Stimulated activated naive CD4-positive, alpha-beta T cell (primary cell): ENCODE data around the gene PDSS2.

Experiments
- DNase-seq, 6 experiments: peaks; one replicate each; lab custom pipeline; 2025; lab: John Stamatoyannopoulos, UW

Gene PDSS2

GRCh38 chr6:107361753-107362604 is 97.4 kb downstream of the PDSS2 start:
- no peak for DNase-seq

- no peak for DNase-seq
Observed at GRCh38 chr6:107360476-107360875, 98.9 kb downstream of the PDSS2 start.

DNA sequence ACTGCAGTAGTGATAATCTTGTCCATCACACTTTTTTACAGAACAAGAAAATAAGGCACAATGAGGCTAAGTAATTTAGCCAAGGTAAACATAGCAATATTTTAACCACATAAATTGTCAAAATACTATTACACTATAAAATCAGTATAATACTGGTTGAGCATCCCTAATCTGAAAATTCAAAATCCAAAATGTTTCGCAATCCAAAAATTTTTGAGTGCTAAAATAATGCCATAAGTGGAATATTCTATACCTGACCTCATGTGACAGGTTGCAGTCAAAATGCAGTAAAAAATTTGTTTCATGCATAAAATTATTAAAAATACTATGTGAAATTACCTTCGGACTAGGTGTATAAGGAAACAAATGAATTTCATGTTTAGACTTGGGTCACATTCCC is 101.5 kb downstream of the PDSS2 start:
- no peak for DNase-seq

GRCh38 chr6:107357031-107357430 is 102.3 kb downstream of the PDSS2 start:
- no peak for DNase-seq

- DNase-seq = no peak
Observed at GRCh38 chr6:107355659-107356058, 103.7 kb downstream of the PDSS2 start.

DNA sequence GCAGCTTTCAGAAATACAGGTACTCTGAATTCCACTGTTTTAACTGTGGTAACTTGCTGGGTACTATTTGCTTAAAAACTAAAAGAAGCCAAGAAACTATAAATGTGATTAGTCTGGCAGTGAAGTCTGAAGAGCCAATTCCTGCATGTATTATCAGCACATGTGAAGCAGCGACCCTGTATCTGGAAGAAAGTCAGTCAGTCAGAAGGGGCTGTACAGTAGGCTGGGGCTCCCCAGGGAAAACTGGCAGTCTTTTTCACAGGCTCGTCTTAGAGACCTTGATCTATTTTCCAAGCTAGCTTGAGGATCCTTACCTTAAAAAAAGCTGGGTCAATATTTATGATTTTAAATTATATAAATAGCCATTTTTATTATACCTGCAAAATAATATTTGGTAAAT is 104.9 kb downstream of the PDSS2 start:
- no peak for DNase-seq

GRCh38 chr6:107353773-107354382 is 105.5 kb downstream of the PDSS2 start:
- no peak for DNase-seq

DNA sequence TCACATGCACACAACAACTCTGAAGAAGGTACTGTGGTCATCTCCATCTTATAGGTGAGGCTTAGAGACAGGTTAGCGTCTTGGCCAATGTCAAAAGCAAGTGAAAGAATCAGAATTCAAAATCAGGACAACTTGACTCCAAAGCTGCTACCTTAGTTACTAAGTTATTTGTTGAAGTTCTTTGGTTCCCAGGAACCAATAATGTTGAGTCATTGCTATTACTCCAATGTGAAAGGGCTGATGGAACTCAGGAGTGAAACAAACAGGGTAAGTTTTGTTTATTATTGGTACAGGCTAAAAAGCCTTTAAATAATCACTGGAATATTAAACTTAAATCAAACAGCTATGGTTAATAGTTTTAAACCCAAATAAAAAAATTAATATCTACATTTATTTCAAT is 111.1 kb downstream of the PDSS2 start:
- DNase-seq = no peak

DNA sequence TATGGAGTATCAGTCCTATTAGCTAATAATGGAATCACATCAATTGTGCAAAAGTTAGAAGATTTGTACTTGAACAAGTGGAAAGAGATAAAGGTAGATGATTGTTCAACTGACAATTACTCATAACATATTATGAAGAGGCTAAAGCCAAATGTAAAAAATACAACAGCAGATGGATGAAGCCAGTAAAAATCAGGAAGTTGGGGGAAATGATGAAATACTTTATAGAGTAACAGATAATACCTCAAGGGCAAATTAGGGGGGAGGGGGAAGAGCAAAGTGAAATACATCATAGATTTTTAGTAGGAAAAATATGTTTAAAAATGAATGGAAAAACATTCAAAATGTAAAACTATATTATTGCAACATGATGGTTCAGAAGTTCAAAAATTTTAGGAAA is 114.0 kb downstream of the PDSS2 start:
- no peak for DNase-seq

- DNase-seq = no peak
Observed at GRCh38 chr6:107344981-107345380, 114.4 kb downstream of the PDSS2 start.

- no peak for DNase-seq
Observed at GRCh38 chr6:107344383-107344782, 115.0 kb downstream of the PDSS2 start.

- no peak for DNase-seq
Observed at GRCh38 chr6:107342144-107342543, 117.2 kb downstream of the PDSS2 start.

GRCh38 chr6:107340881-107341280 is 118.5 kb downstream of the PDSS2 start:
- no peak for DNase-seq

- DNase-seq = no peak
Observed at GRCh38 chr6:107337191-107337741, 122.1 kb downstream of the PDSS2 start.

DNA sequence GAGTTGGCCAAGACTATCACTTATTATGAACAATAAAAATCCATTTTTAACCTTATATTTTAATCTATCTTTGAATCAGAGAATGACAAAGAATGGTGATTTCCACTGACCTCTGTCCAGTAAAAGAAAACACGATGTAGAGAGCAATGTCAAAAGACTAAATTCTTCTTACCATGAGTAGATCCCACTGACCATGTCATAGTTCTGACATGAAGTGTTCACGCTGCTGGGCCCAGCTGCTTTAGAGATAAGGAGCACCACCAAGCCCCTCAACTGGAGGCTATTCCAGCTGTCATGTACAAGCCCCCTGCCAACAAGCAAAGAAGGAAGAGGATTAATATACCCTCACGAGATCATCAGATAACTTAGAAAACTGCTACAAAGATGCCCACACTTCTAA is 125.3 kb downstream of the PDSS2 start:
- no peak for DNase-seq

GRCh38 chr6:107333491-107333890 is 125.9 kb downstream of the PDSS2 start:
- no peak for DNase-seq

- DNase-seq = no peak
Observed at GRCh38 chr6:107331409-107332386, 127.7 kb downstream of the PDSS2 start.

DNA sequence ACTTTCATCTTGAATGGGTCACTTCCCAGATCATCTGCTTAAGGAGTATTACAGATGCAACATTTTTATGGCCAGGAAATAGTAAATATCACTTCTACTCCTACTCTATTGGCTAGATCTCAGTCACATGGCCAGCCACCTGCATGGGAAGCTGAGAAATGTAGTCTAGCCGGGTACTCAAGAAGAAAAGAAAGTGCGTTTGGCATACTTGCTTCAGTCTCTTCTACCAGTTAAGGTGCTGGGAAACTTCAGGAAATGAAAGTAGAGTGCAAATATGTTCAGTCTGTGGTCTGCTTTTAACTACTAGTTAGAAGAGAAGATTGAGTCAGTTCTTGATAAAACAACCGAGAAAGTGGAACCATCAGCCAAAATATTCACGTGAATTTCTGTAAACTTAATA is 129.2 kb downstream of the PDSS2 start:
- DNase-seq = peak in 2 of 6 experiments; percentile 5 to 13

DNA sequence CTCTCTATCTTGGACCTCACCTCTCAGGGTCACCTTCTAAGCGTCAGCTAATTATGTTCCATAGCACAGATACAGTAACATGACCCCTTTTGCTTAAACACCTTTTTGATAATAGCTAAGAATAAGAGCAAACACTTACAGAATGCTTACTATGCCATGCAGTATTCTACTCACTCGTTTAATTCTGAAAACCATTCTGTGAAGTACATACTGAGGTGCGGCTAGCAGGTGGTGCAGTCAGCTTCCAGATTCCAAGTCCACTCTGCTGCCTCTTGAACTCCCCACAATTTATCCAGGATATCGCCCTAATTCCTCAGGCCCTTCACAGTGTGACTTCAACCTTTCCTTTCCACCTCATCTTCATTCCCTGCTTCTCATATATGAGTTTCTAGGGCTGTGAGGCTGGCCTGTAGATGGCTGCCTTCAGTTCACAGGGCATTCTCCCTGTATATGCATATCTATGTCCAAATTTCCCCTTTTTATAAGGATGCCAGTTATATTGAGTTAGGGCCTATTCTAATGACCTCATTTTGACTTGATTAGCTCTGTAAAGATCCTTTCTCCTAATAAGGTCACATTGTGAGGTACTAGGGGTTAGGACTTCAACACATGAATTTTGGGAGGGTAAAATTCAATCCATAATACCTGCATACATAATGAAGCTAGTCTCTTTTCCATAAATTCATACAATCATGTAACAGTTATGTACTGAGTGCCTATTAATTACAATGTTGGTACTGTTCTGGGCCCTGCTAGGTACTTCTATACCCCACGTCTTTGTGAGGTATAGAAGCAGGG is 130.1 kb downstream of the PDSS2 start:
- DNase-seq = no peak

DNA sequence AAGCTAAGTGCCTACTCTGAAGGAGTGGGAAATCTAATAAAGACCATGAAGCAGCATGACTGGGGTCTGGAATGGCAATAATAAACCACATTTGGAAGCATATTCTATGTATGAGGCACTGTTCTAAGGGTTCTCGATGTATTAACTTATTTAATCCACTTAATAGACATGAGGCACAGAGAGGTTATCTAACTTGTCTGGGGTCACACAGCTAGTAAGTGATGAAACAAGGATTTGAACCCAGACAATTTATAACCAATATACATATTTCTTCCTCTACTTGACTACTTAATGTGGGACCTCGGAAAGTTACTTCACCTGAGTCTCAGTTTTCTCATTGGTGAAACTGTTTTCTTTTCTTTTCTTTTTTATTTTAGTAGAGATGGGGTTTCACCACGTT is 131.3 kb downstream of the PDSS2 start:
- DNase-seq = no peak

DNA sequence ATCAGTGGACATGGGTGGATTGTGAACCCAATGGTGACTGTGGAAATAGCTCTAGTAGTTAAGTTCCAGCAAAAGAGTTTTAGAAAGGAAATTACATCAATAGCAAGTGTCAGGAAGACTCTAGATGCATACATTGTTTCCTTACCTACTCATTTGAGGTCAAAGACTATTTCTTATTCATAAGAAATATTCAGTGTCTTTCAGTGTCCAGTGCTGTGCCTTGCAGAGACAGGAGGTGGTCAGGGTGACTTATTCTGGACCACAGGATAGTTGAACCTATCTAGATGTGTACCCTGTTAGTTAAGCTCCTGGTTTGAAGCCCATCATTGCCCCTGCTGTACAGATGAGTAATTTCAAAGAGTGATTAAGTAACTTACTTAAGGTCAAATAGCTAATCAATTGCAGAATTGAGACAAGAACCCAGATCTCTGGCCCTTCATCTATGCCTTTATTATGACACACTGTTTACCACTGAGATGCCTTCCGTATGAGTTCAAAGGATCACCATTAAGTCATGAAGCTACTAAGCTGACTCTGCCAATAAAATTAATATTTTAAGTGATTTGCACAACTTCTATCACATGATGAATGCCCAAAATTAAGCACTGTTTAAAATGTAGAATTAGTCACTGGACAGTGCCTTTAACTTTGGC is 136.1 kb downstream of the PDSS2 start:
- no peak for DNase-seq
